Bone marrow (tissue), 2 donors: ENCODE results near the gene OR9A2.

ENCODE experiments used
- DNase-seq, 2 donors: peaks; one replicate each; lab custom pipeline; 2025; lab: John Stamatoyannopoulos, UW

Gene OR9A2

GRCh38 chr7:143027032-143027431 lies at the start of gene OR9A2:
TSS of gene OR9A2 (minus strand) at chr7:143027132. CDS start at chr7:143027132, 0 bp downstream.
- no peak for DNase-seq

GRCh38 chr7:143074141-143074540 lies 47.2 kb upstream of the OR9A2 start:
- DNase-seq: no peak

- DNase-seq: no peak
Measured at GRCh38 chr7:143073556-143073955, 46.6 kb upstream of the OR9A2 start.

GRCh38 chr7:143069912-143070500 lies 43.1 kb upstream of the OR9A2 start:
- DNase-seq: no peak

- DNase-seq: no peak
Measured at GRCh38 chr7:143068446-143068845, 41.5 kb upstream of the OR9A2 start.

- no peak for DNase-seq
Measured at GRCh38 chr7:143063741-143064140, 36.8 kb upstream of the OR9A2 start.

- DNase-seq: no peak
Measured at GRCh38 chr7:143055754-143056153, 28.8 kb upstream of the OR9A2 start.

GRCh38 chr7:143054621-143055020 lies 27.7 kb upstream of the OR9A2 start:
- no peak for DNase-seq

GRCh38 chr7:143052041-143052440 lies 25.1 kb upstream of the OR9A2 start, which contains the start of gene OR6V1:
TSS of gene OR6V1 (plus strand) at chr7:143052341. CDS start at chr7:143052341, 0 bp downstream.
- DNase-seq: no peak

GRCh38 chr7:143050931-143051330 lies 24.0 kb upstream of the OR9A2 start:
- no peak for DNase-seq

GRCh38 chr7:143049362-143049761 lies 22.4 kb upstream of the OR9A2 start:
- DNase-seq: no peak

- DNase-seq: no peak
Measured at GRCh38 chr7:143048827-143049226, 21.9 kb upstream of the OR9A2 start.

- DNase-seq: no peak
Measured at GRCh38 chr7:143047326-143047725, 20.4 kb upstream of the OR9A2 start.

- no peak for DNase-seq
Measured at GRCh38 chr7:143046426-143046851, 19.5 kb upstream of the OR9A2 start.

- DNase-seq: no peak
Measured at GRCh38 chr7:143043391-143043790, 16.5 kb upstream of the OR9A2 start.

- no peak for DNase-seq
Measured at GRCh38 chr7:143042790-143043271, 15.9 kb upstream of the OR9A2 start.

- no peak for DNase-seq
Measured at GRCh38 chr7:143042159-143042789, 15.3 kb upstream of the OR9A2 start.

- no peak for DNase-seq
Measured at GRCh38 chr7:143041346-143041745, 14.4 kb upstream of the OR9A2 start.

- no peak for DNase-seq
Measured at GRCh38 chr7:143040209-143040715, 13.3 kb upstream of the OR9A2 start.

GRCh38 chr7:143038635-143039034 lies 11.7 kb upstream of the OR9A2 start:
- no peak for DNase-seq

- DNase-seq: no peak
Measured at GRCh38 chr7:143027683-143028082, 751 bp upstream of the OR9A2 start.

GRCh38 chr7:143025371-143025770 lies 1.6 kb downstream of the OR9A2 start:
- no peak for DNase-seq

GRCh38 chr7:143023047-143023446 lies 3.9 kb downstream of the OR9A2 start:
- no peak for DNase-seq
